Inferior parietal cortex (tissue), 1 donor: ENCODE data around the gene RAB40B.

Experiments used
- DNase-seq: peaks from one replicate; pipeline ENCODE4 v3.0.0-alpha.2; 2016; ENCODE audit errors: extremely low spot score

The RAB40B gene

DNA sequence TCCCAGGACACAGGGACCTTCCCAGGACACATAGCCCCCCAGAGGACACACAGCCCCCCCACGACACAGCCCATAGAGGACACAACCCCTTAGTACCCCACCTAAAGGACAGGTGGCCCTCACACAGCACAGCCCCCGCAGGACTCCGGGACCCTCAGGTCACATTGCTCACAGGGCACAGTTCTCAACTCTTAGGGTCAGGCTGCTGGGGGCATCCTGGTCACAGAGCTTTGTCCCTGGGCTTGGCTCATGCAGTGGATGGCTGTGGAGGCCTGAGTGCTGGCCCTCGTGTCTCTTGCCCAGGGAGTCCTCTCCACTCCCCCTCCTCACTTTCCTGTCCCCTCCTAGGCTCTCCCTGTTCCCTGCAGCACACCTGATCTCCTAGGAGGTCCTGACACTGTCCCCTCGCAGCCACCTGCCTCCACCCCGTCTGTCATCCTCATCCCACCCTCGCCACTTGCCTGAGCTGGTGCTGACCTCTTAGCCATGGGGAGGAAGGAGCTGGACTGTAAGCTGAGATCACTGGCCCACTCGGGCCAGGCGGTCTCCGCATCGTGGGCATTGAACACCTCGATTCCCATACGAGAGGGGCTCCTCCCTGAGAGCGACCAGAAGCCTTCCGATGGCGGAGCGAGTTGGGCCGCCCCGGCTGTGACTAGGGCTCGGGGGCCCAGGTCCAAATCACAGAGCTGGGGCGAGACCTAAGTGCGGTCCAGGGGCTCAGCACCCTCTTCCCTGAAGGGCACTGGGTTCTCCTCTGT lies 48.8 kb downstream of the RAB40B start:
- DNase-seq = no peak

- no peak for DNase-seq
Measured at GRCh38 chr17:82648742-82649331, 49.7 kb downstream of the RAB40B start.

- peak; percentile 91 for DNase-seq
Measured at GRCh38 chr17:82648165-82648668, 50.3 kb downstream of the RAB40B start, which contains the start of gene WDR45B. WDR45B (minus strand) TSS chr17:82648444; CDS start chr17:82648340, 104 bp downstream.

- DNase-seq = no peak
Measured at GRCh38 chr17:82647593-82648164, 50.8 kb downstream of the RAB40B start.

GRCh38 chr17:82645516-82645915 lies 53.0 kb downstream of the RAB40B start:
- no peak for DNase-seq

- no peak for DNase-seq
Measured at GRCh38 chr17:82644148-82644547, 54.4 kb downstream of the RAB40B start.

DNA sequence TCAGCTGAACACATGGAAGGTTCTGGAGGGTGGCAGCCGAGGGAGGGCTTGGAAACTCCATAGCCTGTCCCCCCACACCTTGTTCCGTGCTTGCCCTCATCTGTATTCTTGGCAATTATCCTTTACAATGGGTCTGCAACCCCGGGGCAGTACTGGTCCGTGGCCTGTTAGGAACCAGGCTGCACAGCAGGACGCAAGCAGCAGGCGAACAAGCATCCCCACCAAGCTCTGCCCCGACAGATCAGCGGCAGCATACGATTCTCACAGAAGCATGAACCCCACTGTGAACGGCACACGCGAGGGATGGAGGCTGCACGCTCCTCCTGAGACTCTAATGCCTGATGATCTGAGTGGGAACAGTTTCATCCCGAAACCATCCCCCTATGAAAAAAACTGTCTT lies 56.5 kb downstream of the RAB40B start:
- DNase-seq = no peak

GRCh38 chr17:82640036-82640435 lies 58.5 kb downstream of the RAB40B start:
- DNase-seq = no peak

DNA sequence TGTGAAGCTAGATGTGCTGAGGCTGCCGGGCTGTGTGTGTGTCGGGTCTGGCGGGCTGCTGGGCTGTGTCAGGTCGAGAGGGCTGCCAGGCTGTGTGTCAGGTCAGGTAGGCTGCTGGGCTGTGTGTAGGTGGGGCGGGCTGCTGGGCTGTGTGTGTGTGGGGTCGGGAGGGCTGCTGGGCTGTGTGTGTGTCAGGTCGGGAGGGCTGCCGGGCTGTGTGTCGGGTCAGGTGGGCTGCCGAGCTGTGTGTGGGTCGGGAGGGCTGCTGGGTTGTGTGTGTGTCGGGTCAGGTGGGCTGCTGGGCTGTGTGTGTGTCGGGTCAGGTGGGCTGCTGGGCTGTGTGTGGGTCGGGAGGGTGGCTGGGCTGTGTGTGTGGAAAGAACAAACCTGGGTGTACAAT lies 58.9 kb downstream of the RAB40B start:
- no peak for DNase-seq

DNA sequence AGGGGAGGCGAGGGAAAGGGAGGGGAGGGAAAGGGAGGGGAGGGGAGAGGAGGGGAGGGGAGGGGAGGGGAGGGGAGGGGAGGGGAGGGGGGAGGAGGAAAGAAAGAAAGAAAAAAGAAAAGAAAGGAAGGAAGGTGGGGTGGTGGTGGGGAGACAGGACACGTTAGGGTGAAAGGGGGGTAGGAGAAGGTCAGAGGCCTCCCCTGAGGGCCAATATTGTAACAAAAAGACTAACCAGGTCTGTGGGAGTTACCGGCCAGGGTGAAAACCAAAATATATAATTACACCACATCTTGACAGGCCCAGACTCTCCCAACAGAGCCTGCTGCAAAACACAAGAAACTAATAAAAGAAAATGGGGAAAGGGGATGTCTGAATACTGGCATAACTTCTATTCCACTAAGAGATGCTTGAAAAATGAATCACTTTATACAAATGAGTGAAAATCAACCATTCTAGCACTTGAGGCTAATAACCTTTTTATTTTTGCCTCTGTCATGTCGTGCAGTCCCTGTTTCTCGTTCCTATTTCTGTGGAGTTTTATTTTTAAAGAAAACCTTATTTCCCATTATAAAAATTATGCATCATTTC lies 60.2 kb downstream of the RAB40B start:
- no peak for DNase-seq

GRCh38 chr17:82636626-82637598 lies 61.6 kb downstream of the RAB40B start:
- DNase-seq = no peak

DNA sequence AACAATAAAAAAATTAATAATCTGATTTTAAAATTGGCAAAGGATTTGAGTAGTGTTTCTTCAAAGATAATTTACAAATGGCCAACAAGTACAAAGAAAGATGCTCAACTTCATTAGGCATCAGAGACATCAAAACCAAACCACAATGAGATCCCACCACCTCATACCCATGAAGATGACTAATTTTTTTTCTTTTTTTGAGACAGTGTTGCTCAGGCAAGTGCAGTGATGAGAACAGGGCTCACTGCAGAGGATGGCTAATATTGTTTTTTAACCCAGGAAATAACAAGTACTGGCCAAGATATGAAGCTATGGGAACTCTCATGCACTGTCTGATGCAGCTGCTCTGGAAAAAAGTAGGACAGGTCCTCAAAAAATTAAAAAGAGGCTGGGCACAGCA lies 65.2 kb downstream of the RAB40B start:
- DNase-seq = no peak

- DNase-seq = no peak
Measured at GRCh38 chr17:82632451-82632850, 66.0 kb downstream of the RAB40B start.

DNA sequence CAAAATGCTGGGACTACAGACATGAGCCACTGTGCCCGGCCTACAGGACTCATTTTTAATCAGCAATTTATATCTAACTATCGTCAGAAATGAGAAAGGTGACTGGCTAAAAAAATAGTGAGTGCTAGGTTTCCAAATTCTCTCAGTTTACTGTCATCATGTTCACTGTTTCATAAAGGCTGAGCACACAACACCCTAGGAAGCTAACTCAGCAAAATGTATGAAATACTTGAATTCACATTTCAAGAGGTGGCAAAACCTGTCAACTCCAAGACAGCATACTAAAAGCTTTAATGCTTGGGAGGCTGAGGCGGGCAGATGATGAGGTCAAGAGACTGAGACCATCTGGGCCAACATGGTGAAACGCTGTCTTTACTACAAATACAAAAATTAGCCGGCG lies 67.0 kb downstream of the RAB40B start:
- no peak for DNase-seq

GRCh38 chr17:82630212-82630611 lies 68.3 kb downstream of the RAB40B start:
- DNase-seq = no peak

DNA sequence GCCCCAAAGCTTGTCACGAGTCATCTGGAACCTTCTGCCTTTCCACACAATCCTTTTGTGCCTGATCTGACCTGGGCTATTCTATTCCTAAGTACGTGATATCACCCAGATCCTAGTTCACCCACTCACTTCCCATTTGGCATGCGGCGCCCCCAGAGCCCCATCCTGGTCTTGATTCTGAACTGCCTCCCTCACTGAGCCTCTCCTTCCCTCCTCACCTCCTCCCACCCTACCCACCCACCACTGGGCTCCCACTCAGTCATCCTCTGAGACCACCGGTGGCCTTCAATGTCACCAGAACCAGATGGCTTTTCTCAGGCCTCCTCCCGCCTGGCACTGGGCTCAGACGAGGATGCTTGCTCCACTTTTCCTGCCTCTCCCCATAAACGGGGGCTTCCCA lies 68.8 kb downstream of the RAB40B start:
- no peak for DNase-seq

DNA sequence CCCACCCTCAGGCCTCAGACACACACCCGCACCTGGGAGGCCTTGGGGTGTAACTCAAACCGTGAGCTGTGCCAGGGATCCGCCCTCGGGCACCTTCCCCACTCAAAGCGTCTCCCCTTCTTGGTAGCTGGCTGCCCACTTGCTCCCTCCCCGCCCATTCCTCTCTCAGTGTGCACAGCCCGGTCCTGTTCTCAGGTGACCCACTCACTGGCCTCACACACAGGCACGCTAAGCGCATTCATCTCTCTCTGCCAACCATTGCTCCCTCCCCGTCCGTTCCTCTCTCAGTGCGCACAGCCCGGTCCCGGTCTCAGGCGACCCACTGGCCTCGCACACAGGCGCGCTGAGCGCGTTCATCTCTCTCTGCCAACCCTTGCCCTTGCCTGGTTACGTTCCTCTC lies 71.1 kb downstream of the RAB40B start:
- no peak for DNase-seq

GRCh38 chr17:82623707-82624106 lies 74.8 kb downstream of the RAB40B start:
- no peak for DNase-seq

GRCh38 chr17:82619641-82620040 lies 78.9 kb downstream of the RAB40B start:
- DNase-seq = no peak

DNA sequence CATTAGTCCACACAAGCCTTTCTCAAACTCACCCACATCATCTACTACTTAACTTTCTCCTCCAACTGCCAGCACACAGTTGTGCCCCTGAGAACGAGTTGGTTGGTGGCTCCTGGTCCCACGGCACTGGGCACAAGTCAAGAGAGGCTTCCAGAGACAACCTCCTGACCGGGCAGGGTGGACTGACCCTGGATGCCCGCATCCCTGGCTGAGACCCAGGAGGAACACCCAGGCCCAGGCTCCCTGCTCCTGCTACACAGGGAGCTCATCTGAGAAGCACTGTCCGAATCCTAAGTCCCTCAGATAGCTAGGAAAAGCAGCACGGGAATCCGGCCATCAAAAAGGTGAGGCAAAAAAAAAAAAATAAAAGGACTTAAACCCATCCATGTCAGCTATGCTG lies 79.3 kb downstream of the RAB40B start:
- DNase-seq = no peak

- DNase-seq = no peak
Measured at GRCh38 chr17:82616021-82616711, 82.3 kb downstream of the RAB40B start.
